Left colon (tissue), 2 donors: ENCODE measurements around the gene OR2S2. TPM values are rescaled to one million over a fixed set of nuclear protein-coding genes. Genes with fewer than 3 reads are reported as not detected.
"Not testable (repeated sequence)": the region's sequence is repeated elsewhere in the genome, so short reads cannot be mapped to it uniquely, and the experiment has no call there.

ENCODE experiments used
- ATAC-seq: fragments of 200-7000 bp; cut with Tn5 transposase; one replicate; pipeline ENCODE4 v1.9.1; 2020; ENCODE audit warnings: mild to moderate bottlenecking, moderate library complexity
- DNase-seq, 2 donors: peaks; one replicate each; pipeline ENCODE4 v3.0.0-alpha.2; 2020
- intact Hi-C, 2 donors: fragments of 100-400 bp; cut with DNase I in 1 of 2; cut with micrococcal nuclease in 1 of 2; formaldehyde crosslinking; loops; one replicate each; pipeline versions ENCODE4 v1.11.2 to v1.14.0; 2022; cut with DNase I, micrococcal nuclease
- total RNA-seq, 2 donors: library from RNA; stranded (reverse); fragmentation: NEBNext Ultra II Directional; extraction: Animal tissue kit (Norgen Biotek cat#: 25700); gene quantifications; one replicate each; pipeline ENCODE4 v1.2.1, GENCODE V29; 2021
- donor health status: DM: no; HTN: no; CAD: no.
- donor health status: DM: yes; HTN: yes; CAD: no.

The OR2S2 gene
- total RNA-seq, 2 donors from 2014 or later: not detected

DNA sequence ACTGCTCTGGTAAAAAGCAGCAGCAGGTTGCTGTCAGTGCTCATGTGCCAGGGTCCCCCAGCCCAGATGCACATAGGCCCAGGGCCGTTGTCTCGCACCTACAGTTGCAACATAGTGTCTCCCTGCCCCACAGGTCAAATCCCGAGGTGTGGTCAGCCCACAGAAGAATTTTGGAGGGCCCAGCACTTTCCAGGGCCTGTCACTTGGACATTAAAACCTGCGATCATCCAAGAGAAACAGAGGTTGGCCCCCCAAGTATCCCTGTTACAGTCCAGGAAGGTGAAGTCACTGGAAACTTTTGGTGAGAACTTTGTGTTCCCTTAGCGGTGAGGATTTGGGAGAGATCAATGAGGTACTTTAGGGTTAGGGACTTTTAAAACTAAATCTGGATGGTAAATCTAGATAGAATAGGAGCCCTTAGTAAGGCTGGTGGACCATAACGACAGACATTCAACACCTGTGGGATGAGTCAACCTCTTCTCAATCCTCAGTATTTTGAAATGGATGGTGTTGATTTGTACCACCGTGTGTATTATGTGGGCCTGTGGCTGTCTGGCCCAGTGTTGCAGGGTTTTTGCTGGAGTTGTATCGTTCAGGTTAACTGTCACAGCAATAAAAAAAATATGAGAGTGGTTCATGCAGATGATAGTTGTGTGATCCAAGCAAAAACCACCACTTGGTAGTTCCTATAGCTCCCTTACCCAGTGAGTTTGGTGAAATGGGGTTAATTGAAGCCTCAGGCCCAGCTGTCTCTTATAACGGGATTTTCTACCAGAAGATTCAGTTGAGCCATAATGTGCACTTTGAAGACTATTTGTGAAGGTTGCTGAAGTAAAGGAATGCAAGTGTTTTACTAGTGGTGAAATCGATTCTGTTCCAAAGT lies 19.2 kb downstream of the OR2S2 start:
- intact Hi-C loops: no loop called here
- ATAC-seq: no peak
- no peak for DNase-seq

DNA sequence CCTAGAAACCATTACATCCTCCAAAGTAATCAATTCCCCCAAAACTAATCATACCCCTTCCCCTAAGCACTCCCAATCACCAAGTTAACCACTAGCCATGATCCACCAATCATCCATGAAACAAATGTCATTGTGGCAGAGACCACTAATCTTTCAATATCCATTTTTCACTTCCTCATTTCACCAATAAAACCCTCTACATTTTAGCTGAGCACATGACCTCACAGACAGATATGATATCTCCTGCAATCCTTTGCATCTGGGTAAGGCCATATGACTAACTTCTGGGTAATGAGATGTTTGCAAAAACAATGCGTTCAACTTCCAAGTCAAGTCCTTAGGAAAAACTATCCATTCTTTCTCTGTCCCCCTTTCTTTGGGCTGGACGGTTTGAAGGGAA lies 20.7 kb downstream of the OR2S2 start:
- no peak for DNase-seq
- ATAC-seq: no peak
- intact Hi-C loops: no loop called here

- DNase-seq (no peak), ATAC-seq (no peak)
- intact Hi-C loops: no loop called here
Measured at GRCh38 chr9:35935755-35936509, 22.0 kb downstream of the OR2S2 start.

- no peak for DNase-seq
- ATAC-seq: no peak
- intact Hi-C loops: no loop called here
Measured at GRCh38 chr9:35935261-35935660, 22.7 kb downstream of the OR2S2 start.

DNA sequence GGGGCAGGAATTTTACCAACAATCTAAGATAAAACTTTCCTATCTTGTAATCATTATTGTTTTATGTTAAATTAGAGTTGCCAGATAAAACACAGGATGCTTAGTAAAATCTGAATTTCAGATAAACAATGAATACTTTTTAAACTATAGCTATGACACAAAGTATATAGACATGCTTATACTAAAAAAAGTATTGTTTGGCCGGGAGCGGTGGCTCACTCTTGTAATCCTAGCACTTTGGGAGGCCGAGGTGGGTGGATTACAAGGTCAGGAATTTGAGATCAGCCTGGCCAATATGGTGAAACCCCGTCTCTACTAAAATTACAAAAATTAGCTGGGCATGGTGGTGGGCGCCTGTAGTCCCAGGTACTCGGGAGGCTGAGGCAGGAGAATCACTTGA lies 23.9 kb downstream of the OR2S2 start:
- ATAC-seq, intact Hi-C loops, DNase-seq: not testable (repeated sequence)

DNA sequence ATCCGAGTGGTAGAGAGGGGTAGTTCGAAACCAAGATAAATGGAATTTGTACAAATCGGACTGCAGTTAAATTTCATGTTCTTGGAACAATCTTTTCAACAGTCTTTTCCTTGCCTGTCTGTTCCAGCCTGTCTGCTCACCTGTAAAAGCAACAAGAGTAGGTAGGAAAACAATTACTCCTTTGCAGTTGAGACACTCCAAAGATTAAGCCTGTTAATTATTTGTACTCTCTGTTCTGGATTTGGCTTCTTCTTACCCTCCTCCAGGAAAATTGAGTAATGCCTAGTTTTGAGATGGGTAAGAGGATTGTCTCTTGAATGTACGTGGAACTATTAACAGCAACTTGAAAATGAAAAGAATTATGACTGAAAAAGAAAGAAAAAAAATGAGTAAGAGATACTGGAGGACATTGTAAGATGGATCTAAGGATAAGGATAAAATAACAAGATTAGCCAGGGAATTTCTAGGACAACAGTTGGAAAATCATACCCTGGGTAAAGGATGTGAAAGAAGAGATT lies 24.3 kb downstream of the OR2S2 start:
- DNase-seq: no peak
- intact Hi-C loops: no loop called here
- no peak for ATAC-seq

- ATAC-seq (no peak), DNase-seq (no peak)
- intact Hi-C loops: no loop called here
Measured at GRCh38 chr9:35932735-35933134, 25.2 kb downstream of the OR2S2 start.

DNA sequence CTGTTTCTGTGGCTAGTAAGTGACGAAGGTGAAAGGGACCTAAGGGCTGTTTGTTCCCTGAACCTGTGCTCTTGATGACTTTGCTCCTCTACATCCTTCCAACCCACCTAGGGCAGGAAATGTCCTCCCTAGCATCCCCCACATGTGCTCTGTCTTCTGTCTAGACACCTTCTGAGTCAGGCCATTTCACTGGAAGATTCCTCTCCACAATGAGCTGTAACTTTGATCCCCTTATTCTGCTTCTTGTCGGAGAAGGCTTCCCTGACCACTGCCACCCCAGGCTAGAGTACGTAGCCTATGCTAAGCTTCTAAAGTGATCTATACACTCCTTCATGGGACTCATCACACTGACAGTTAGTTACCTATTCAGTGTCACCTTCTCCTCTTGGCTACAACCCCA lies 27.0 kb downstream of the OR2S2 start:
- intact Hi-C loops: no loop called here

DNA sequence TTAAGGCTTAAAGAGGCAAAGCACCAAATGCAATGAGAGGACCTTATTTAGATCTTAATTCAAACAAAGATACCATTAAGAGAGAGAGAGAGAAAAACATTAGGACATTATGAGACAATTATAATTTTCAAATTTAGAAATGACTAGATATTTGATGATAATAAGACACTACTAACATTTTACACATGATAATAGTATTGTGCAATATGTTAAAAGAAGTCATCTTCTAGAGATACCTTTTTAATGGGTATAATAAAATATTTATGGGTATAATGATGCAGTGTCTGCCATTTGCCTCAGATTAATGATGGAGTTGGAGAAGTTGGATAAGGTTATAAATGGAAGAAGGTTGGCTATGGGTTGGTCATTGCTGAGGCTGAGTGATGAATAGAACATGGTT lies 27.4 kb downstream of the OR2S2 start:
- intact Hi-C loops: no loop called here
- no peak for DNase-seq
- no peak for ATAC-seq

More for the DNA sequence above, 27.0 kb downstream of the OR2S2 start:
- ATAC-seq: no peak
- DNase-seq: no peak

- intact Hi-C loops: no loop called here
- DNase-seq (no peak), ATAC-seq (no peak)
Measured at GRCh38 chr9:35929453-35929718, 28.6 kb downstream of the OR2S2 start.

- DNase-seq (no peak), ATAC-seq (peak; percentile 85)
- intact Hi-C loops: no loop called here
Measured at GRCh38 chr9:35928591-35929452, 29.1 kb downstream of the OR2S2 start.

GRCh38 chr9:35923927-35924763 lies 33.8 kb downstream of the OR2S2 start:
- ATAC-seq (peak; percentile 54), DNase-seq (peak in 1 of 2 donors; percentile 73)
- intact Hi-C loops: no loop called here

GRCh38 chr9:35923598-35923926 lies 34.4 kb downstream of the OR2S2 start:
- ATAC-seq (no peak), DNase-seq (no peak)
- intact Hi-C loops: no loop called here

DNA sequence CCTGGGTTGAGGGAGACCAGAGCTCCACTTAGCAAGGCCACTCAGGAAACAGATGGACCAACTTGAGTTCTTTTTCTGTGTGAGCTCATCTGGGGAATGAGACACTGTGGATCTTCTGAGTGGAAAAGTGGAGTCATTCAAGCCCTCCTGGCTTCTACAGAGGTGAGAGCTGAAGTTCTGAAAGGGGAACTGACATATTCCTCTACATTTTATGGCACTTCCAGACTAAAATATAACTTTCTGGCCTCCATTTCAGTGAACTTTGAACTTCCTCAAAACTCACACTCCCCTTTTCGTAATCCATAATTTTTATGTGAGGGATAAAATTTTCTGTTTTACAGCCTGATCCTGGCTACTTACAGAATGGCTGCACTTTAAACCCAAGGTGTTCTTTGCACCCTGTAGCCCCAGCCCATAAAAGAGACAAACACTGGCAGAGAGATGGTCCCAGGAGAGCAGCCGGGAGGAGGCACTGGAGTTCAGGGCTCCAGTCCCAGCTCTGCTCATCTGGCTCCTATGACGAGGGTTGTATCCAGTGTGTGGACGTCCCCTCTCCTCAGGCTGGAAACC lies 37.8 kb downstream of the OR2S2 start:
- ATAC-seq (peak; percentile 73), DNase-seq (peak; percentile 71 to 83)

GRCh38 chr9:35919212-35920008 lies 38.5 kb downstream of the OR2S2 start:
- ATAC-seq (peak; percentile 3), DNase-seq (no peak)

More for the DNA sequence above, 37.8 kb downstream of the OR2S2 start:
- intact Hi-C loops: no loop called here

GRCh38 chr9:35918780-35919179 lies 39.2 kb downstream of the OR2S2 start:
- ATAC-seq (no peak), DNase-seq (no peak)
- intact Hi-C loops: no loop called here

More at GRCh38 chr9:35919212-35920008, 38.5 kb downstream of the OR2S2 start:
- intact Hi-C loops: no loop called here

DNA sequence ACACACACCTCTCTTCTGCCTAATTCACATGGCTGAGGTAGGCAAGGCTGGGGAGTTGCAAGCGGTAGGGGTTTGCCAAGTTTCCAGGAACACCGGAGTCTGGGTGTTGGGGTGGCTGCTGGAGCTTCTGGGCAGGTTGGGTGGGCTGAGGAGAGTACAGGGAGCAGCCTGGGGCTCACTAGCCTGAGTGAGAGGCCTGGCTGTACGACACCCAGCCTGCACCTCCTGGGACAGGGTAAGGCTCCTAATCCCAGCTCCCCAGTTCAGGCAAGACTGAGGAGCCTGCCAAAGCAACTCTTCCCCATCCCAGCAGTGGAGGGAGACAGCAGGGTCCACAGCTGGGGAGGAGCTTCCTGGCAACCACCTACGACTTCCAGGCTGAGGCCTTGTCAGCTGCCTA lies 40.7 kb downstream of the OR2S2 start:
- ATAC-seq: no peak
- intact Hi-C loops: no loop called here
- DNase-seq: no peak
